NK-92 treated with Interleukin-12 subunit alpha and Interleukin-12 subunit beta, amount 100 ng/mL, for 24 hours (cell line): ENCODE data around the gene G6PC3.
"Not testable (repeated sequence)": the region's sequence is repeated elsewhere in the genome, so short reads cannot be mapped to it uniquely, and the experiment has no call there.

ENCODE experiments used
- DNase-seq: peaks from one replicate; lab custom pipeline; 2025; lab: John Stamatoyannopoulos, UW

G6PC3 gene

GRCh38 chr17:44106801-44107200 is 36.3 kb downstream of the G6PC3 start:
- DNase-seq, result no peak

GRCh38 chr17:44108440-44109311 is 38.1 kb downstream of the G6PC3 start:
- no peak for DNase-seq

GRCh38 chr17:44109312-44109630 is 38.7 kb downstream of the G6PC3 start:
- DNase-seq, result no peak

GRCh38 chr17:44110011-44110686 is 39.6 kb downstream of the G6PC3 start:
- no peak for DNase-seq

GRCh38 chr17:44110823-44111633 is 40.5 kb downstream of the G6PC3 start:
- DNase-seq, result no peak

- no peak for DNase-seq
These were observed 41.2 kb downstream of the G6PC3 start for GRCh38 chr17:44111777-44112176.

- DNase-seq, result no peak
These were observed 42.0 kb downstream of the G6PC3 start for GRCh38 chr17:44112284-44113280.

- DNase-seq, result no peak
These were observed 42.8 kb downstream of the G6PC3 start for GRCh38 chr17:44113382-44113781.

- DNase-seq, result no peak
These were observed 43.6 kb downstream of the G6PC3 start for GRCh38 chr17:44113868-44114840.

- DNase-seq, result no peak
These were observed 45.3 kb downstream of the G6PC3 start for GRCh38 chr17:44115585-44116415.

- no peak for DNase-seq
These were observed 46.8 kb downstream of the G6PC3 start for GRCh38 chr17:44117351-44117750.

- DNase-seq, result no peak
These were observed 48.0 kb downstream of the G6PC3 start for GRCh38 chr17:44118427-44119050.

GRCh38 chr17:44119062-44119461 is 48.5 kb downstream of the G6PC3 start:
- DNase-seq, result no peak

- no peak for DNase-seq
These were observed 49.3 kb downstream of the G6PC3 start for GRCh38 chr17:44119798-44120197.

- not testable (repeated sequence) for DNase-seq
These were observed 49.7 kb downstream of the G6PC3 start for GRCh38 chr17:44120281-44120680.

- DNase-seq, result no peak
These were observed 50.5 kb downstream of the G6PC3 start for GRCh38 chr17:44120851-44121605.

GRCh38 chr17:44121997-44122815 is 51.7 kb downstream of the G6PC3 start:
- no peak for DNase-seq
